Stimulated activated CD4-positive, alpha-beta T cell treated with anti-CD3 and anti-CD28 coated beads, Interleukin-15, amount 100 ng/mL, for 48 hours (primary cell): ENCODE measurements around the gene RNF130.

ENCODE experiments used
- DNase-seq, 2 donors: peaks; one replicate each; pipeline ENCODE4 v3.0.0-alpha.2; 2020; ENCODE audit warnings: low read depth in 2 of 2

RNF130 gene

GRCh38 chr5:180056153-180056552 is 15.4 kb downstream of the RNF130 start:
- DNase-seq: no peak

- DNase-seq: no peak
Measured at GRCh38 chr5:180054226-180054625, 17.3 kb downstream of the RNF130 start.

GRCh38 chr5:180053061-180053602 is 18.4 kb downstream of the RNF130 start:
- no peak for DNase-seq

- DNase-seq: no peak
Measured at GRCh38 chr5:180052211-180052818, 19.2 kb downstream of the RNF130 start.

- no peak for DNase-seq
Measured at GRCh38 chr5:180050121-180050940, 21.2 kb downstream of the RNF130 start.

- DNase-seq: no peak
Measured at GRCh38 chr5:180049185-180049548, 22.4 kb downstream of the RNF130 start.

GRCh38 chr5:180047667-180048066 is 23.9 kb downstream of the RNF130 start:
- no peak for DNase-seq

- DNase-seq: no peak
Measured at GRCh38 chr5:180046656-180047055, 24.9 kb downstream of the RNF130 start.

GRCh38 chr5:180045889-180046499 is 25.6 kb downstream of the RNF130 start:
- DNase-seq: no peak

- DNase-seq: no peak
Measured at GRCh38 chr5:180043377-180043776, 28.2 kb downstream of the RNF130 start.

GRCh38 chr5:180041301-180042274 is 30.0 kb downstream of the RNF130 start:
- DNase-seq: no peak

GRCh38 chr5:180040287-180041214 is 31.0 kb downstream of the RNF130 start:
- no peak for DNase-seq

- DNase-seq: no peak
Measured at GRCh38 chr5:180035206-180035931, 36.2 kb downstream of the RNF130 start.

- no peak for DNase-seq
Measured at GRCh38 chr5:180034564-180034963, 37.0 kb downstream of the RNF130 start.

- no peak for DNase-seq
Measured at GRCh38 chr5:180027459-180028089, 44.0 kb downstream of the RNF130 start.

GRCh38 chr5:180026734-180027458 is 44.7 kb downstream of the RNF130 start:
- no peak for DNase-seq

- DNase-seq: no peak
Measured at GRCh38 chr5:180026320-180026719, 45.2 kb downstream of the RNF130 start.

- no peak for DNase-seq
Measured at GRCh38 chr5:180021900-180022299, 49.7 kb downstream of the RNF130 start.

GRCh38 chr5:180020176-180020575 is 51.4 kb downstream of the RNF130 start:
- DNase-seq: no peak
